ENCODE data around the gene FAM180A. TPM values are rescaled to one million over a fixed set of nuclear protein-coding genes. Genes with fewer than 3 reads are reported as not detected.

FAM180A gene
- 68.3 and 80.0 TPM in 2 replicates for total RNA-seq

DNA sequence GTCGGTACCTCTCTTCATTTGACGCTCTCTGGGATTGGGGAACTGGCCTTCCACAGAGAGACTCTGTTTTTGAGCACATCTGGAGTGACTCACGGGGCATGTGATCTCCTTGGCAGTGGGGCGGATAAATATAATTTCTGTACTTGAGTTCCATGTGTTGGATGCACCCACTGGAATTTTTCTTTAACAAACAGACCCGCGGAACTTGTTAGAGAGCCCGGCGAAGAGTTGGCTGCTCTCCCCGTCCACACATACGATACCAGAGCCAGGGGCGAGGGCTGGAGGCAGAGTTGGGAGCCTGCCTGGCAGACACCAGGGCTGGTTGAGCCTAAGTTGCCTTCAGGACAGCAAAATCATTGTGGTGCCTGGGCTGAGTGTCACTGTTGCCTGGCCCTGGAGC, at the start of gene FAM180A:
Gene FAM180A, minus strand, starts transcription at position 44 of the 400 bp plus-strand sequence. CDS start 233 bp downstream, outside the sequence.

DNA sequence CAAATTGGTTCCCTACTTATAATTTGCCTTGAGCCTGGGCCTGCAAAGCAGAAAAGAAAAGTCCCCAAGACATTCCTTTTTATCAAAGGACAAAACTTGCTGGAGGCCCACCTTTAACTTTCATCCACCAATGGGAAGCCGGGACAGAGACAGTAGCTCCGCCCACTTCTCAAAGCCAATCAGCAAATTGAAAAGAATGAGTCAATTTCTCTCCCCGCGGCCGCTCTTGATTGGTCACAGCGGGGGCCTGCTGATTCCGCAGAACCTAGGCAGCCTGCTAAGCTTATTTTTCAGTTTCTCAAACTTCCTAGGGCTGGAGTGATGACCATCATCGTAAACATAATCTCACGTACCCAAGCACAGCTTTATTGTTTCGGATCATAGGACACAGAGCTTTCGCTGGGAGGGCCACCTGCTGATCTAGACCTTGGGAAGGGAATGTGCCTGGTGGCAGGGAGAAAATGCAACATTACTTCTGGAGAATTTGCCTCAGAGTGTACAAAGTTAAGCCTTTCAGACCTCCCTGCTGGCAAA, 20.4 kb downstream of the FAM180A start, which contains the start of gene SLC13A4:
Gene SLC13A4, minus strand, starts transcription at position 51 of the 534 bp plus-strand sequence. CDS start 690 bp downstream, outside the sequence.

Other genes starting within 250 kb of the FAM180A start
- 7.0 and 8.3 TPM in 2 replicates for gene CNOT4, start 238.7 kb downstream of the FAM180A start, total RNA-seq
- 34.9 and 61.7 TPM in 2 replicates for gene NUP205, start 190.9 kb downstream of the FAM180A start, total RNA-seq
- 12.1 and 26.5 TPM in 2 replicates for gene STMP1, start 86.3 kb downstream of the FAM180A start, total RNA-seq
- gene SLC13A4, start 20.6 kb downstream of the FAM180A start, total RNA-seq: 0.33 and 1.2 TPM in 2 replicates
- 134 and 156 TPM in 2 replicates for gene MTPN, start 228.5 kb upstream of the FAM180A start, total RNA-seq